GM21723 (cell line): ENCODE data around the gene P4HTM.

Experiments
- ATAC-seq: cut with Tn5 transposase; IDR thresholded peaks from one replicate; pipeline ENCODE4 v1.9.1; 2021; ENCODE audit warnings: mild to moderate bottlenecking, moderate library complexity; ENCODE audit not compliant: unreplicated experiment

The P4HTM gene, protein sequence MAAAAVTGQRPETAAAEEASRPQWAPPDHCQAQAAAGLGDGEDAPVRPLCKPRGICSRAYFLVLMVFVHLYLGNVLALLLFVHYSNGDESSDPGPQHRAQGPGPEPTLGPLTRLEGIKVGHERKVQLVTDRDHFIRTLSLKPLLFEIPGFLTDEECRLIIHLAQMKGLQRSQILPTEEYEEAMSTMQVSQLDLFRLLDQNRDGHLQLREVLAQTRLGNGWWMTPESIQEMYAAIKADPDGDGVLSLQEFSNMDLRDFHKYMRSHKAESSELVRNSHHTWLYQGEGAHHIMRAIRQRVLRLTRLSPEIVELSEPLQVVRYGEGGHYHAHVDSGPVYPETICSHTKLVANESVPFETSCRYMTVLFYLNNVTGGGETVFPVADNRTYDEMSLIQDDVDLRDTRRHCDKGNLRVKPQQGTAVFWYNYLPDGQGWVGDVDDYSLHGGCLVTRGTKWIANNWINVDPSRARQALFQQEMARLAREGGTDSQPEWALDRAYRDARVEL

GRCh38 chr3:48989796-48990635 lies at the start of gene P4HTM:
TSS of gene P4HTM (plus strand) at chr3:48990241. CDS start at chr3:48990257, 16 bp downstream.
- ATAC-seq = peak; percentile 56

GRCh38 chr3:48945432-48945831 lies 44.6 kb upstream of the P4HTM start:
- ATAC-seq = no peak

DNA sequence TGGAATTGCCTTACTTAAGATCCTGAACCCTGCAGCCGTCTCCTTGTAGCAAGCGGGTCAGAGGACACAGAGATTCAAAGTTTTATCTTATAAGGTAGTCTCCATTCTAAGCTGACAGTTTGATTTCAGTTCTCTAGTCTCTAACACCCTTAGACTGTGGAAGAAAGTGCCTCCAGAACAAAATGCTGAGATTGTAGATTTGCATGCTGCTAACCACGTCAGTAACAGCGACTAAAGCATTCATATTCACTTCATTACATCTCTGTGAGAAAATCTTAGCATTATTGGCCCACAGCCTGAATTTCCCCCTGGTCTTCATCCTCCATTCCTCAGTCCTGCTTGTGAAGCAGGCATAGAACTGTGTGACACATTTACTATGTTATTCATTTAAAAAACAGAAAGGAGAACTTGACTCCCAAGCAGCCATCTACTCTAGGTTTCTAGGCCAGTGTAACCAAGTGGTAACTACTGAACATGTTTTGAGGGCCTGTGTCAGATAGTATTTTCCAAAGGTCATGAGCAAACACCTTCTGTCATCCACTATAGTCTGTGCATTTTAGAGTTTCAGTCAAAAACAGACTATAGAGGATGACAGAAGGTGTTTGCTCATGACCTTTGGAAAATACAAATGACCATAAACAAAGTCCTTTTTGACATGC lies 44.0 kb upstream of the P4HTM start:
- ATAC-seq = no peak

DNA sequence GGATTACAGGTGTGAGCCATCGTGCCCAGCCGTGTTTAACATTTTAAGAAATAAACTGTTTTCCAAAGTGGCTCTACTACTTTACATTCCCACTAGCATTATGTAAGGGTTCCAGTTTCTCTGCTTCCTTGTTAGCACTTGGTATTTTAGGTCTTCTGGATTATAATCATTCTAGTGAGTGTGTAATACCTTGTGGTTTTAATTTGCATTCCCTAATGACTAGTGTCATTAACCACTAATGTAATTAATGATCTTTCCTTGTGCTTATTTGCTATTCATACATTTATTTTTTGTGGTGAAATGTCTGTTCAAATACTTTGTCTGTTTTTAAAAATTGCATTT lies 40.7 kb upstream of the P4HTM start:
- no peak for ATAC-seq

DNA sequence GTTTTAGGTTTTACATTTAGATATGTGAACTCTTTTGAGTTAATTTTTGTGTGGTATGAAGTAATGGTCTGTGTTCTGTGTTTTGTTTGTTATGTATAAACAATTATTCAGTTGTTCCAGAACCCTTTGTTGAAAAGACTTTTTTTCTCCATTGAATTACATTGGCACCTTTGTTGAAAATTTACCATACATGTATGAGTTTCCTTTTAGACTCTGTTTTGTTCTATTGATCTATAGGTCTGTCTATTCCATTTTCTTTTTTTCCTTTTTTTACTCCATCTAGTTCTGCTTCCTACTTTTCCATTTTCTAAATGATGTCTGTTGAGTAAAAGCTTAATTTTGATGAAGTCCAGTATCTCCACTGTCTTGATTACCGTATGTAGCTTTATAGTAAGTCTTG lies 40.0 kb upstream of the P4HTM start:
- ATAC-seq = no peak

- no peak for ATAC-seq
Observed at GRCh38 chr3:48951764-48952163, 38.3 kb upstream of the P4HTM start.

DNA sequence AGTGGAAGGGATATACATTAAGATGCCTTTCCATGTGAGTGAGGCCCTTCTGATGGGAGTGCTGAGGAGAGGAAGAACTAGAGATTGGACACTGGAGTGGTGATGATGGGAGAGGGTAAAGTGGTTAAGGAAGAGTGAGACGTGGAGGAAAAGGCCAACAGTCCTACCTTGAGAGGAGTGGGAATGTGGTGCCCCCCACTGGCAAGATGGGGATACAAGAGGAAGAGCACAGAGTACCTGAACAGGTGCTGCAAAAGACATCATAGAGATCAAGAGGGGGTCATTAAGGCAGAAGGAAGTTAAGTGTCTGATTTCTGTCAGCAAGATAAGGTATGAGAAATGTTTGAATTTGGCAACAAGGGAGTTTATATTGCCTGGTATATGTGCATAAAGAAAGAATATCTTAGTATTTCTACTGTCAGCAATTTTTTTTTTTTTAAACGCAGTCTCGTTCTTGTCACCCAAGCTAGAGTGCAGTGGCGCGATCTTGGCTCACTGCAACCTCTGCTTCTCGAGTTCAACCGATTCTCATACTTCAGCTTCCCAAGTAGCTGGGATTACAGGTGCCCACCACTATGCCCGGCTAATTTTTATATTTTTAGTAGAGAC lies 37.4 kb upstream of the P4HTM start:
- no peak for ATAC-seq

GRCh38 chr3:48957006-48957705 lies 32.9 kb upstream of the P4HTM start:
- no peak for ATAC-seq

DNA sequence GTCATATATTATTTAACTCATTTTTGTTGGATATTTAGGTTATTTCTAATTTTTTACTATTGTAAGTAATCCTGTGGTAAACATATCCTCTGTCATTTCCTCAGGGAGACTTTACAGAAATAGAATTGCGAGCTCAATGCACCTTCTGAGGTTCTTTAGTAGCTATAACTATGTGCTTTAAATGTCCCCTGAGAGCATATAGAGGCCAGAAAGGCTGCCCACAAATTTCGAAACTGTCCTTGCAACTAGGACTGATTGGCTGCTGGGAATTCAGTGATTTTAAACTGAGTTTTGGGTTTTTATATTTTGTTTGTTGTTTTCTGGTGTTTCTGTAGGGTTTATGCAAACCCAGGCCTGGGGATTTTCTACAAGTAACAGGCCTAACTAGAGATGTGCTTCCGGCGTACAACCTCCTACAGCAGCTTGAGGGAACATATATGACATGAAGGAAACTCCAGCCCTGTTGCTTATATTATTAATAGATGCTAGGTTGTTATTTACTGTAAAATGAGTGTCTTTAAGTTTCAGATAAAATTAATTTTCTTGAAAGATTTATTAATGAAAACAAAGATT lies 29.1 kb upstream of the P4HTM start:
- ATAC-seq = no peak

DNA sequence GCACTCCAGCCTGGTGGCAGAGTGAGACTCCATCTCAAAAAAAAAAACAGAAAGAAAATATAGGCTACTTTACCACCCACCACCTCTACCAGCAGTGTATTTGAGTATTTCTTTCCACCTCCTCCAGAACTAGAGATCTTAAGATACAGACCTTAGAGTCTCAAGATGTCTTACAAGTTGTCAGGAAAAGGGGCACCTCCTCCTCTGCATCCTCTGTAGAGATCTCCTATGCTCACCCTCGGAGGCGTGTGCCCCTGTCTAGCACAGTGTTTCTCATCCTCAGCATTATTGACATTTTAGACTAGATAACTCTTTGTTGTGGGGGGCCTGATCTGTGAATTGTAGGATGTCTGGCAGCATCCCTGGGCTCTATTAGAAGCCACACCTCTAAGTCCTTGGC lies 27.7 kb upstream of the P4HTM start:
- ATAC-seq = no peak

GRCh38 chr3:48962939-48963338 lies 27.1 kb upstream of the P4HTM start:
- no peak for ATAC-seq

DNA sequence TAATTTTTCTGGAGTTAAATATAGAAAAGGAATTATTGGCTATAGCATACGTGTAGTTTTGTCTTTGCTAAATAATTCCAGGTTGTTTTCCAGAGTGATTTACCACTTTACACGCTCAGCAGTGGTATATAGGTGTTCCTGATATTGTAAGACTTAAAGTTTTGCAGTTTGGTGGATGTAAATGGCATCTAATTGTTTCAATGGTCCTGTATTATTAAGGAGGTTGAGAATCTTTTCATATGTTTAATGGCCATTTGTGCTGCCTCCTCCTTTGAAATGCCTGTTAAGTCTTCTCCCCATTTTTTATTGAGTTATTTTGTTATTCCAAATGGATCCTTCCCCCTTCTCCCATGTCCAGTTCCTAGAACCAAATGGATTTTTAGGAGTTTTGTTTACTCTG lies 26.4 kb upstream of the P4HTM start:
- no peak for ATAC-seq

GRCh38 chr3:48966367-48966766 lies 23.7 kb upstream of the P4HTM start:
- no peak for ATAC-seq

GRCh38 chr3:48966876-48967361 lies 23.1 kb upstream of the P4HTM start:
- ATAC-seq = no peak

GRCh38 chr3:48970586-48970985 lies 19.5 kb upstream of the P4HTM start:
- ATAC-seq = no peak

- no peak for ATAC-seq
Observed at GRCh38 chr3:48974076-48974864, 15.8 kb upstream of the P4HTM start.

DNA sequence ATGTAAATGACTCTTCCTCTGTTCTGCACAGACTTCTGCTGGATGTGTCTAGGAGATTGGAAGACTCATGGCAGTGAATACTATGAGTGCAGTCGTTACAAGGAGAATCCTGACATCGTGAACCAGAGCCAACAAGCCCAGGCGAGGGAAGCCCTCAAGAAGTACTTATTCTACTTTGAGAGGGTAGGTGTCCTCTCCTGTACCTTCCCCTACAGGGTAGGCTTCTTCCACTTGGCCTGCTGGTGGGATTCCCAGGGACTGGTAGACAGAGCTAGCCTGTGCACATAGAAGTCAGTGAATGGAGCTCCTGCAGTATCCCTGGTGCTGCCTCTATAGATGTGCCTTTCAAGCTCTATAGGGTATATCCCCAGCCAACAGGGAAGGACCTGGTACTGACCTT lies 10.6 kb upstream of the P4HTM start:
- no peak for ATAC-seq

DNA sequence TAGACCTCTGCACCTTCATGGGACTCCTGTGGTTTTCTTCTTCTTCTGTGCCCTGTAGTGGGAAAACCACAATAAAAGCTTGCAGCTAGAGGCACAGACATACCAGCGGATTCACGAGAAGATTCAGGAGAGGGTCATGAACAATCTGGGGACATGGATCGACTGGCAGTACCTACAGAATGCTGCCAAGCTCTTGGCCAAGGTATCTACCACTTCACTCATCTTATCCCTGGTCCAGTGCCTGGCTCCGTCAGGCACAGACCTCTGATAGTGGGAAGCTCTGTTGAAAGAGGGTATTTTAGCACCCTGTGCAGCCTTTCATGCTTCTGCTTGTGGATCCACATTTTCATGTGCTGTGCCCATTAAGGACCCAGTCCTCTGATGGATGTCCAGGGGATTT lies 9.7 kb upstream of the P4HTM start:
- no peak for ATAC-seq

GRCh38 chr3:48982016-48982415 lies 8.0 kb upstream of the P4HTM start:
- ATAC-seq = no peak
